ENCODE measurements around the gene CYB561D2. TPM values are rescaled to one million over a fixed set of nuclear protein-coding genes. Genes with fewer than 3 reads are reported as not detected.

Gene CYB561D2
- total RNA-seq, 1 experiment from 2014 or later = 16.8 TPM

DNA sequence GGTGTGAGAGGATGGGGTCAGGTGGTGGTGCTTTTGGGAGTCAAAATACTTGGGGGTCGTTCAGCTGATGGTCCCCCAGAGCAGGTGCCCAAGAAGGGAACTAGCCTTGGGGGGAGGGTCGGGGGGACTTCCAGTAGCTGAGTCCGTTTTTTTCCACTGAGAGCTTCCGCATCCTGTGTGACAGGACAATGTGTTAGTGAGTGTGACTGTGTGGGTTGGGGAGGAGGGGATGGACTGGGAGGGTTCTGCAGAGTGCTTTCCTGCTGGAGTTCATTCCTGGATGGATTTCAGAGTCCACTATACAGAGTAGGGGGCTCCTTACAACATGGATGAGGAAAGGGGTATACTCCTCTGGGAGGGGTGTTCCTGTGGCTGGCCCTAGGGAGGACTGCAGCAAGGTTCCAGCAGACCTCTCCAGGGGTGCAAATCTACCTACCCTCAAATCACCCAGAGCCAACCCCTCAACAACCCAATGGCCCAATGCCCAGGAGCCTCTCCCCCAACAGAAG is 27.5 kb upstream of the CYB561D2 start:
- no CpG with 5 or more reads among the region's 4 CpGs for WGBS (ENCODE audit: extremely low coverage, insufficient read length, low lambda C conversion rate)
- Histone ChIP-seq H4K8ac (replicated peaks; ENCODE audit: insufficient read length, low read depth, low read length) (no peak overlapping the region), H4K5ac (ENCODE audit: insufficient read length, low read depth, low read length) (no peak overlapping the region), H3K27me3 (ENCODE audit: insufficient read depth, low read length) (no peaks in the 10 kb centered on the region), H2AFZ (ENCODE audit: low read length) (no peak overlapping the region), H3K56ac (ENCODE audit: insufficient read length, low read depth, low read length) (no peak overlapping the region), H2BK12ac (ENCODE audit: insufficient read length, low read depth, low read length) (no peak overlapping the region), H3K4me2 (ENCODE audit: insufficient read depth, insufficient read length, low read length) (peak overlapping the region; percentile 37), H2BK120ac (ENCODE audit: low read depth, low read length, poor library complexity, severe bottlenecking) (no peak overlapping the region), H2BK20ac (ENCODE audit: low read depth, low read length, poor library complexity, severe bottlenecking) (no peak overlapping the region), H3K23me2 (ENCODE audit: insufficient read length, low read depth, low read length, poor library complexity, severe bottlenecking) (peaks cover 20% of the 10 kb centered on the region), H3K18ac (ENCODE audit: insufficient read length, low read depth, low read length) (no peak overlapping the region), H3K9ac (ENCODE audit: extremely low read depth, insufficient read length, low read length) (no peak overlapping the region), H3K79me1 (ENCODE audit: insufficient read depth, low read depth, low read length, poor library complexity, severe bottlenecking) (peaks cover 6% of the 10 kb centered on the region), H3K23ac (ENCODE audit: insufficient read length, low read depth, low read length) (no peak overlapping the region), H3K4ac (ENCODE audit: low read depth, low read length) (no peak overlapping the region), H3K79me2 (ENCODE audit: insufficient read depth, low read length) (peaks cover 10% of the 10 kb centered on the region; the same call in 1 of the 2 replicates), H4K91ac (ENCODE audit: insufficient read length, low read depth, low read length) (no peak overlapping the region), H3K9me3 (ENCODE audit: control insufficient read depth, low read depth, low read length) (no peaks in the 10 kb centered on the region), H2BK15ac (ENCODE audit: low read depth, low read length) (no peak overlapping the region), H3K14ac (ENCODE audit: insufficient read depth, low read length) (no peak overlapping the region), H3T11ph (ENCODE audit: low read length) (no peak overlapping the region), H3K27ac (ENCODE audit: insufficient read length, low read depth, low read length) (no peak overlapping the region), H2BK5ac (ENCODE audit: insufficient read length, low read length) (no peak overlapping the region), H4K20me1 (ENCODE audit: control insufficient read depth, insufficient read depth, insufficient read length) (no peaks in the 10 kb centered on the region), H2AK5ac (ENCODE audit: insufficient read length, low read length) (no peak overlapping the region), H3K4me1 (ENCODE audit: insufficient read depth, low read length) (peaks cover 6% of the 10 kb centered on the region; the same call in 1 of the 2 replicates)
- no peaks in the 10 kb centered on the region for H3K9me3 Mint-ChIP-seq
- peak overlapping the region in 1 of 3 experiments; percentile 88; a peak in 2 of 7 replicates for H3K27ac Mint-ChIP-seq
- peaks cover 22 to 49% of the 10 kb centered on the region in 2 experiments for H3K4me1 Mint-ChIP-seq
- H3K27me3 Mint-ChIP-seq (ENCODE audit: low read depth) = no peaks in the 10 kb centered on the region
- H3K4me3 Mint-ChIP-seq = peak overlapping the region; percentile 85 to 90
- H3K36me3 Mint-ChIP-seq (ENCODE audit: insufficient read depth in 1 of 3, low read depth in 3 of 3) = peaks cover 31 to 44% (median 31%) of the 10 kb centered on the region in 3 experiments
- TF ChIP-seq, protein P1, sequence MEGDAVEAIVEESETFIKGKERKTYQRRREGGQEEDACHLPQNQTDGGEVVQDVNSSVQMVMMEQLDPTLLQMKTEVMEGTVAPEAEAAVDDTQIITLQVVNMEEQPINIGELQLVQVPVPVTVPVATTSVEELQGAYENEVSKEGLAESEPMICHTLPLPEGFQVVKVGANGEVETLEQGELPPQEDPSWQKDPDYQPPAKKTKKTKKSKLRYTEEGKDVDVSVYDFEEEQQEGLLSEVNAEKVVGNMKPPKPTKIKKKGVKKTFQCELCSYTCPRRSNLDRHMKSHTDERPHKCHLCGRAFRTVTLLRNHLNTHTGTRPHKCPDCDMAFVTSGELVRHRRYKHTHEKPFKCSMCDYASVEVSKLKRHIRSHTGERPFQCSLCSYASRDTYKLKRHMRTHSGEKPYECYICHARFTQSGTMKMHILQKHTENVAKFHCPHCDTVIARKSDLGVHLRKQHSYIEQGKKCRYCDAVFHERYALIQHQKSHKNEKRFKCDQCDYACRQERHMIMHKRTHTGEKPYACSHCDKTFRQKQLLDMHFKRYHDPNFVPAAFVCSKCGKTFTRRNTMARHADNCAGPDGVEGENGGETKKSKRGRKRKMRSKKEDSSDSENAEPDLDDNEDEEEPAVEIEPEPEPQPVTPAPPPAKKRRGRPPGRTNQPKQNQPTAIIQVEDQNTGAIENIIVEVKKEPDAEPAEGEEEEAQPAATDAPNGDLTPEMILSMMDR (conservative IDR thresholded peaks at IDR 0.05) = no peak
- no peak for DNase-seq

Data from H9 (cell line).